B cell (primary cell): Measurements from ENCODE around the gene IYD. TPM values are rescaled to one million over a fixed set of nuclear protein-coding genes. Genes with fewer than 3 reads are reported as not detected.

Source experiments
- ATAC-seq: fragments of 200-7000 bp; cut with Tn5 transposase; one replicate; pipeline ENCODE4 v1.10.0; 2021; ENCODE audit warnings: low read depth, mild to moderate bottlenecking, moderate number of reproducible peaks, moderate library complexity
- CTCF ChIA-PET: fragments of 350-600 bp; sonication (Branson Sonifier 250); formaldehyde crosslinking; loops from one replicate; lab custom pipeline; 2021; ENCODE audit warnings: antibody characterized with exemption, inconsistent platforms; lab: Charles Lee
- POLR2A ChIA-PET: fragments of 350-600 bp; sonication (Branson Sonifier 250); formaldehyde crosslinking; loops from one replicate; lab custom pipeline; 2021; ENCODE audit warnings: antibody characterized with exemption; lab: Charles Lee
- DNase-seq: peaks from one replicate; pipeline ENCODE4 v3.0.0; 2013
- H2AFZ ChIP-seq: 2 replicates; pipeline ENCODE4 v1.6.1; 2012; ENCODE audit warnings: mild to moderate bottlenecking, low read depth, low read length; ENCODE audit not compliant: insufficient read depth, poor library complexity, severe bottlenecking
- H3K27ac ChIP-seq, 2 donors: 1 replicate in 1 of 2; 2 replicates in 1 of 2; pipeline ENCODE4 v1.5.1; 2012 to 2013; ENCODE audit warnings: low read length in 2 of 2, mild to moderate bottlenecking in 2 of 2, moderate library complexity in 1 of 2
- H3K27me3 ChIP-seq, 4 experiments: fragments of 200-600 bp in 1 of 4; sonication (generic) in 1 of 4; replicated peaks in 1 of 4; 1 replicate in 2 of 4; 2 replicates in 2 of 4; pipeline versions ENCODE4 v1.6.1 to v1.7.0; 2013 to 2016; ENCODE audit warnings: low read length in 3 of 4, mild to moderate bottlenecking in 2 of 4, mixed read lengths in 1 of 4, moderate library complexity in 1 of 4; ENCODE audit not compliant: insufficient read depth in 4 of 4, control insufficient read depth in 3 of 4; ENCODE audit errors: control extremely low read depth in 1 of 4
- H3K36me3 ChIP-seq, 2 experiments: replicated peaks in 1 of 2; 1 replicate in 1 of 2; 2 replicates in 1 of 2; pipeline versions ENCODE4 v1.6.1 to v1.7.1; 2013; ENCODE audit warnings: low read length in 1 of 2; ENCODE audit not compliant: insufficient read depth in 2 of 2, control insufficient read depth in 1 of 2; ENCODE audit errors: control extremely low read depth in 1 of 2, extremely low read depth in 1 of 2
- H3K4me1 ChIP-seq, 2 donors: fragments of 200-600 bp in 1 of 2; sonication (generic) in 1 of 2; 1 replicate in 1 of 2; 2 replicates in 1 of 2; pipeline versions ENCODE4 v1.5.1 to v1.6.1; 2013 to 2017; ENCODE audit warnings: low read length in 2 of 2; ENCODE audit not compliant: control insufficient read depth in 2 of 2, insufficient read depth in 2 of 2
- H3K4me2 ChIP-seq: replicated peaks from 2 replicates; pipeline ENCODE3; 2012; ENCODE audit warnings: mild to moderate bottlenecking, low read depth, low read length; ENCODE audit not compliant: poor library complexity, severe bottlenecking
- H3K4me3 ChIP-seq, 5 experiments: fragments of 200-600 bp in 1 of 5; sonication (generic) in 1 of 5; 1 replicate in 3 of 5; 2 replicates in 2 of 5; pipeline versions ENCODE4 v1.5.1 to v1.7.0; 2011 to 2016; ENCODE audit warnings: low read length in 4 of 5, mild to moderate bottlenecking in 4 of 5, low read depth in 2 of 5, control low read depth in 1 of 5, moderate library complexity in 1 of 5; ENCODE audit not compliant: insufficient read depth in 1 of 5; ENCODE audit errors: control extremely low read depth in 1 of 5, extremely low read depth in 1 of 5
- H3K79me2 ChIP-seq: fragments of 200-600 bp; sonication (generic); one replicate; pipeline ENCODE4 v1.6.0; 2016; ENCODE audit warnings: low read length; ENCODE audit not compliant: control insufficient read depth, insufficient read depth
- H3K9ac ChIP-seq: fragments of 200-600 bp; sonication (generic); 2 replicates; pipeline ENCODE4 v1.6.1; 2017; ENCODE audit warnings: mild to moderate bottlenecking, low read length, moderate library complexity
- H3K9me3 ChIP-seq, 3 donors: one replicate each; pipeline versions ENCODE4 v1.6.1 to v1.7.1; 2013; ENCODE audit warnings: low read length in 2 of 3; ENCODE audit not compliant: control insufficient read depth in 2 of 3, insufficient read depth in 1 of 3; ENCODE audit errors: control extremely low read depth in 1 of 3
- H4K20me1 ChIP-seq: 2 replicates; pipeline ENCODE4 v1.6.0; 2012; ENCODE audit warnings: mild to moderate bottlenecking, low read length; ENCODE audit not compliant: insufficient read depth, control insufficient read depth, poor library complexity, severe bottlenecking
- H3K27ac Mint-ChIP-seq: one replicate; pipeline ENCODE4 v1.8.0; 2021; ENCODE audit warnings: mixed read lengths
- H3K27me3 Mint-ChIP-seq: one replicate; pipeline ENCODE4 v1.8.0; 2021; ENCODE audit warnings: mixed read lengths
- H3K4me1 Mint-ChIP-seq: one replicate; pipeline ENCODE4 v1.8.0; 2021; ENCODE audit warnings: mixed read lengths
- H3K4me3 Mint-ChIP-seq: one replicate; pipeline ENCODE4 v1.8.0; 2021; ENCODE audit warnings: mixed read lengths
- H3K9me3 Mint-ChIP-seq: one replicate; pipeline ENCODE4 v1.8.0; 2022; ENCODE audit warnings: mixed read lengths; ENCODE audit not compliant: insufficient read depth
- CTCF ChIP-seq: fragments of 200-600 bp; IDR thresholded peaks from one replicate; pipeline ENCODE4 v1.8.0; 2022; ENCODE audit warnings: antibody characterized with exemption, mild to moderate bottlenecking
- EZH2 ChIP-seq: IDR thresholded peaks from 2 replicates; pipeline ENCODE4 v1.6.1; 2012; ENCODE audit warnings: borderline replicate concordance, low read depth, mild to moderate bottlenecking, moderate library complexity, low read length; ENCODE audit not compliant: insufficient read depth, poor library complexity, severe bottlenecking
- whole genome bisulfite sequencing: methylation state at CpG from one replicate; pipeline ENCODE4 v1.1.5; 2013; ENCODE audit warnings: missing lambda C conversion rate; ENCODE audit not compliant: insufficient coverage; 5-methylcytosine and 5-hydroxymethylcytosine counted together
- intact Hi-C: fragments of 100-400 bp; cut with micrococcal nuclease; formaldehyde crosslinking; loops from one replicate; pipeline ENCODE4 v1.10.0; 2022
- polyA plus RNA-seq: library from polyadenylated mRNA; depleted of rRNA; stranded (reverse); fragments of >200 nt; gene quantifications from 2 replicates; pipeline ENCODE4 v1.2.3, GENCODE V29; 2012
- total RNA-seq, 2 donors: library from RNA; stranded (reverse); fragments of 120-200 nt in 1 of 2; gene quantifications; 1 replicate in 1 of 2; 2 replicates in 1 of 2; pipeline versions ENCODE4 v1.2.3 to v1.2.4, GENCODE V29; 2013 to 2022

IYD gene
- total and polyA plus RNA-seq, 2 donors (not counting 1 experiment from before 2014, with no cell fraction given) = not detected

- CTCF ChIA-PET = no interaction called here
- H3K36me3 ChIP-seq = no peaks in the 10 kb centered on the region
- Mint-ChIP-seq H3K27me3 (peaks cover 22% of the 10 kb centered on the region), H3K4me3 (no peak overlapping the region), H3K9me3 (no peaks in the 10 kb centered on the region), H3K4me1 (no peaks in the 10 kb centered on the region), H3K27ac (no peak overlapping the region)
- POLR2A ChIA-PET = no interaction called here
- no peak for ATAC-seq
- no peak overlapping the region for H3K27ac ChIP-seq
- H4K20me1 ChIP-seq = no peaks in the 10 kb centered on the region
- peaks cover 0 to 12% (median 3%) of the 10 kb centered on the region in 4 experiments for H3K27me3 ChIP-seq
- H3K4me3 ChIP-seq = no peak overlapping the region
- intact Hi-C loops = no loop called here
- H3K9ac ChIP-seq = no peak overlapping the region
- no peaks in the 10 kb centered on the region for H3K4me1 ChIP-seq
- 91% methylated on average over 7 of the region's 8 CpGs for WGBS
- TF ChIP-seq CTCF (no peak), EZH2 (no peak)
- H3K79me2 ChIP-seq = no peaks in the 10 kb centered on the region
- no peak overlapping the region for H3K4me2 ChIP-seq
- no peaks in the 10 kb centered on the region for H3K9me3 ChIP-seq
- H2AFZ ChIP-seq = no peak overlapping the region
- DNase-seq = no peak
These were observed 45.6 kb upstream of the IYD start for GRCh38 chr6:150323205-150323604.

DNA sequence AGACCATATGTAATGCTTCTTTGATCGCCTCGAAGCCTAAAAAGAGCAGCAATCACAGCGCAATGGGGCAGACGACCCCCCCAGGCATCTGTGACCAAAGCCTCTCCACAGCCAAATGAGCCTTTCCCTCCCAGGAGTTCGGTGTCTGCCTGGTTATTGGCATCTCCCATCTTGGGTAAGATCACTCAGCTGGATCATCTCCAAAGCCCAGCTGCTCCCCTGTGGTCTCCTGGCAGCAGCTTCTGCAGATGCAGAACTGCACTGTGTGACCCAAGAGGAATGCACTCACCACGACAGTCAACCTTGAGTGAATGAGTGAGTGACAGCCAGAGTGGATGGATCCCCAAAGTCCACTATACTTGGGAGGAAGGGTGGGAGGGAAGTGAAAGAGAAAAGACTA is 44.8 kb upstream of the IYD start:
- H3K27ac ChIP-seq = no peak overlapping the region
- H4K20me1 ChIP-seq = no peaks in the 10 kb centered on the region
- intact Hi-C loops = no loop called here
- no peak overlapping the region for H3K9ac ChIP-seq
- H3K4me1 Mint-ChIP-seq = no peaks in the 10 kb centered on the region
- no peak overlapping the region for H3K4me3 Mint-ChIP-seq
- no peaks in the 10 kb centered on the region for H3K79me2 ChIP-seq
- no peaks in the 10 kb centered on the region for H3K9me3 ChIP-seq
- CTCF ChIA-PET = interaction anchor here (3.2 kb wide), 1 partner anchor 243 kb away, joined by 14 read pairs; no protein-coding TSS in a partner anchor
- H3K27me3 ChIP-seq = peaks cover 0 to 12% (median 3%) of the 10 kb centered on the region in 4 experiments
- H3K4me2 ChIP-seq = no peak overlapping the region
- H3K27ac Mint-ChIP-seq = no peak overlapping the region
- DNase-seq (no peak), ATAC-seq (no peak)
- no peak for TF ChIP-seq EZH2
- TF ChIP-seq CTCF = no peak
- 45% methylated on average over 6 of the region's 6 CpGs for WGBS
- no peaks in the 10 kb centered on the region for H3K4me1 ChIP-seq
- POLR2A ChIA-PET = no interaction called here
- H3K27me3 Mint-ChIP-seq = peaks cover 21% of the 10 kb centered on the region
- H3K9me3 Mint-ChIP-seq = no peaks in the 10 kb centered on the region
- H3K4me3 ChIP-seq = no peak overlapping the region
- no peaks in the 10 kb centered on the region for H3K36me3 ChIP-seq
- H2AFZ ChIP-seq = no peak overlapping the region
